GM19328 (cell line): ENCODE data around the gene EPB41L4A.

Experiments
- ATAC-seq: cut with Tn5 transposase; IDR thresholded peaks from one replicate; pipeline ENCODE4 v1.9.1; 2021; ENCODE audit warnings: mild to moderate bottlenecking, moderate library complexity; ENCODE audit not compliant: unreplicated experiment

The EPB41L4A gene

DNA sequence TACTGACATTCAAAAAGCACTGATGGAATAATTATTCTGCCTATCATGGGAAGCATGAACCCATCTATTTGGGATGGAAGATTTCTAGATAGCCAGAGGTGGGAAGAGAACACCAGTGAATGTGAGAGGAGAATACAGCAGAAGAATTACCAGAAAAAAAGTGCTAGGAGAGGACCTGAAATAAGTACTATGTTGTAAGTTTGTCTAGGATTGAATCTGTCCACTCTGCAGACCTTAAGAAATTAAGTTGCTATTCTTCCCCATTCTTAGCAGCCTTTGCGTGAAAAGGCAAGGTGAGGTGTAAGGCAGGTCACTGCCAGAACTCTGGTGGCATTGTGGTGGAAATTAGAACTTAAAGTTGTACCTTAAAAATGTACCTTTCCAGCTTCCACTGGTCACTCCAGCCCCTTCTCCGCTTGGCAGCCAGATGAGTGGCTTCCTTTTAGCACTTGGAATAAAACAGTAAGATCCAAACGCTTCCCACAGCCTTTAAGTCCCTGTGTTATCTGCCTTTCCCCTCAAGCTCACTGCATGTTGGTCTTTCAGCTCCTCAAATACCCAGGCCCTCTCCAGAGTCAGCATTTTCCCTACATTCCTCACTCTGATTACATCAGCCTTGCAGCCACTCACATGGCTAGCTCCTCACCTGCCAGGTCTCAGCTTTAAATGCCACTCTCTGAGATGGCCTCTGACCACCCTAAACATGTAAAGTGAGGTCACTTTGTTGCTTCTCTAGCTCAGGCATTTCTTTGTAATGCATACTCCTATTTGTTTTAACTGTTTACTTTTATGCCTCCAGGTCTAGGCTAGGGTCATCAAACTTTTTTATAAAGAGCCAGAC lies 253.0 kb downstream of the EPB41L4A start:
- ATAC-seq = no peak

DNA sequence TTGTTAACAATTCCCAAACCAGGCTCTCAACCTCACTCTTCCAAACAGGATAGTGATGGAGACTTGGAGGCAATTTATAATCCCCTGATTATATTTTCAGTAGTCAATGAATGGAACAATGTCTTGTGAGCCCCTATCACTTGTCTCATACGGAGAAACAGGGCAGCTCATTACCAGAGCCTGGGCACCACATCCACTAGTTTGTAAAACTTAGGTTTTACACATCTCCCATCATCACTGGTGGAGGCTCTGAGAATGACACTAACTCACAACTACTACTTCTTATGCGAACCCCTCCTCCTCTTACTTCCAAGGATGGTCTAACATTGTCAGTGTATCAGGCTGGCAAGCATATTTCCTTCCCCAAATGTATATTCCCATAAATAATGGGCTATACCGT lies 253.7 kb downstream of the EPB41L4A start:
- ATAC-seq = no peak

DNA sequence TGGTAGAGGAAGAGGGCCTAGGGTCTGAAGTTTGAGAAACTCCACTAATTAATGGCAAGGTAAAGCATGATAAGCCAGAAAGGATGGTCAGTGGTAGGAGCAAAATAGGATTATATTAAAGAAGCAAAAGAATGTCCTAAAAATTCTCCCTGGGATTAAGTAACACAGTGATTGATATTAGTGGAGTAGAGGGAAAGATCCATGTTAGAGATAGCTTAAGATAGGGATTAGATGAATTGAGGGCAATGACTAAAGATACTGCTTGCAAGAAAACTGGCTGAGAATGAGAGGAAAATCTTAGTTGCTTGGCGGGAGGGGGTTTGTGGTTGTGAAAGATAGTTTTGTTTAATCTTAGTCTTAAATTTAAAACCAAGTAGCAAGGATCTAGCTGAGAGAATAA lies 255.6 kb downstream of the EPB41L4A start:
- ATAC-seq = no peak

DNA sequence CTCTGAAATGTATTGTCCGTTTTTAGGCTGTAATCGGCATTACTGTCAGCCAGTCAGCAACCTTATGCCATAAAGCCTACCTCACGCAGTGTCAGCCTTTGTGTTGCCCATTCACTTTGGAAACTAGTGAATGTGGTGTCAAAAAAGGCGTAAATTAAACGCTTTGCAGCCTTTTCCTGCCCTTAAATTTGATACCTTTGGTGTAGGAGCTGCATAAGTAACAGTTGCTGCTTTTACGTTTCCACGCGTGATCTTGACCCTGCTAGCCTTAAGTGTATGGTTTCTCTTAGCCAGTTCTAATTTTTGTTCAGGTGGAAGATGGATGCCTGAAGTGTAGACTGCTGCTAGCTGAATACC lies 257.7 kb downstream of the EPB41L4A start:
- no peak for ATAC-seq

DNA sequence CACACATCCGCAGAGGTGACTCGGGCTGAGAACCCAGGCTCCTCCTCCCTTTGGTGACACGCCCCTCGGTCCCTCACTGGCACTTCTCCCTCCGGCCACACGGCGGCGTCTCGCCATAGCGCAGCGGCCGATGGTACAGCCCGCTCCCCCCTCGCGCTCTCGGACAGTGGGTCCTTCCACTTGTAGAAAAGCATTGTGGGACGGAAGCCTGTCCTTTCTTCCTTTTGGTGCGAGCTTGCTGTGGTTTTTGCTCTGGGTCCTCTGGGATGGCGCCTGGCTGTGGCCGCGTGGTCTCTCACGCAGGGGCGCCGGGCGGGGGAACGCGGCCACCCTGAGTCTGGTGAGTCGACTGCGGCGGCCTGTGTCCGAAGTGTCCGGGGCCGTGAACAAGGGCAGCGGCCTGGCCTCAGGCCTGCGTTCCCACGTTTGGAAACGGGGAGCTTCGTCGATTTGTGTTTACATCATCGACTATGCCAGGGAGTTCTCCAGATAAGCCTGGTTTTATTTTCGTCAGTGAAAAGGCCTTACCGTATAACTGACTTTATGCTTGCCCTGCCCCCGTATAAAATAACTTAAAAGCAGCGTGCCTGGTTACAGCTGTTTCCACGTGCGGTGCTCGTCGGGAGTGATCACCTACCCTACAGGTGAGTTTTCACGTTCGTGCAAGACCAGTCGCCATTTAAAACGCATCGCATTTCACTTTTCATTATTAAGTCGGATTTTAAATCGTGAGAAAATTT lies 258.3 kb downstream of the EPB41L4A start:
- peak; percentile 97 for ATAC-seq

- ATAC-seq = no peak
These were observed 259.6 kb downstream of the EPB41L4A start for GRCh38 chr5:112159435-112159834.

DNA sequence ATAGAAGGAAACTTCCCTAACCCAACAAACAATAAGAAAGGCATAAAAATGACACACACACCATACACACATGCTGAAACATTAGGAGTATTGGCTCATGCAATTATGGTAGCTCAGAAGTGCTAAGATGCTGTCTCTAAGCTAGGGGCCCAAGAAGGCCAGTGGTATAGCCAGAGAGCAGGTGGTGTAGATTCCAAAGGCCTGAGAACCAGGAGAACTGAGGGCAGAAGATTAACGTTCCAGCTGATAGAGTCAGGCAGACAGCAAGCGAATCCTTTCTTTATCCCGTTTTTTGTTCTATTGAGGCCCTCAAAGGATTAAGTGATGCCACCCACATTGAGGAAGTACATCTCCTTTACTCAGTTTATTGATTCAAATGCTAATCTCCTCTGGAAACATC lies 262.9 kb downstream of the EPB41L4A start:
- no peak for ATAC-seq

DNA sequence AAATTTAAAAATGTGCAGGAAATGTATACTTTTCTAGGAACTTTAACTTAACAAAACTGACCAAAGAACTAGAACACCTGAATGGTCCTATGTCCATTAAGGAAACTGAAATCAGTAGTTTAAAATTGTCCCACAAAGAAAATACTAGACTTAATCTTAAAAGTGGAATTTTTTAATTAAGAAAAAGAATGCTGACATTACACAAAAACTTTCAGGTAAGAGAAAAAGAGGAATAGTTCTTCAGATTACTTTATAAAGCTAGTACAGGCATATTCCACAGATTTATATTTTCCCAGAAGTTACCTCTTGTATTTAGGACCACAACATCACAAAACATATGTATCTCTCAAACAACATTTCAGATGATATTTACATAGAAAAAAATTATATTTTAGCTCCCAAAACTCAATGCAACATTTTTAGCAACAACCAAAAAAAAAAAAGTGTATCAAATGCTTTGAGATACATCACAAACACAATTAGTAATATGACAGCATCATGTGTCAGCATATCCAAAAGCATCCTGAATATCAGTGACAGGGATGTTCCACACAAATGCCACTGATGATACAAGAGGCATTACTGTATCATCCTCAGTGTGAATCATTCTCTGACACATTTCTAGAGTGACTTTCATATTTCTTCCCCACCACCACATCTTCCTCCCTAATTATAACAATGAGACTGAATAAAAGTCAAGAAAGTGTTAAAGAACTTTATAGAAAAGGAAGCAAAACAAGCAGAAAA lies 264.0 kb downstream of the EPB41L4A start:
- no peak for ATAC-seq

GRCh38 chr5:112149727-112150126 lies 269.4 kb downstream of the EPB41L4A start:
- ATAC-seq = no peak

- peak; percentile 55 for ATAC-seq
These were observed 272.5 kb downstream of the EPB41L4A start for GRCh38 chr5:112146323-112147226.

- no peak for ATAC-seq
These were observed 275.4 kb downstream of the EPB41L4A start for GRCh38 chr5:112143690-112144089.

DNA sequence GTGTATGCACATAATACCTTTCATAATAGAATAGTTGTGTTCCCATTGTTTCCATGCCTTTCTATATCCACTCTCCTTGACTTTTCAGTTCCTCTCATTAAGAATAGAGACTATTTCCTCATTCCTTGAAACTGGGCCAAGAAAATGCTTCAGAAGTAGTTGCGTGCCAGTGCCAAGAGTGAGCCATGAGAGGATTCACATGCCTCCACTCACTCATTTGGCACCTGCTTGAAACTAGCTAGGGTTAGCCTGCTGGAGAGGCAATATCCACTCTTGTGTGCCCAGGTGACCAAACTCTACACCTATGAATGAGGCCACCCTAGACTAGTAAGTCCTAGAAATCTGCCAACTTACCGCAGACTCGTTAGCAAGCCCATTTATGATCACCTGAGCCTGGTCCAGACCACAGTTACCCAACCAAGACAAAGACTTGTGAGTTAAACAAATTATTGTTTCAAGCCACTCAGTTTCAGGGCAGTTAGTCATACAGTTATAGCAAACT lies 276.3 kb downstream of the EPB41L4A start:
- ATAC-seq = peak; percentile 37

DNA sequence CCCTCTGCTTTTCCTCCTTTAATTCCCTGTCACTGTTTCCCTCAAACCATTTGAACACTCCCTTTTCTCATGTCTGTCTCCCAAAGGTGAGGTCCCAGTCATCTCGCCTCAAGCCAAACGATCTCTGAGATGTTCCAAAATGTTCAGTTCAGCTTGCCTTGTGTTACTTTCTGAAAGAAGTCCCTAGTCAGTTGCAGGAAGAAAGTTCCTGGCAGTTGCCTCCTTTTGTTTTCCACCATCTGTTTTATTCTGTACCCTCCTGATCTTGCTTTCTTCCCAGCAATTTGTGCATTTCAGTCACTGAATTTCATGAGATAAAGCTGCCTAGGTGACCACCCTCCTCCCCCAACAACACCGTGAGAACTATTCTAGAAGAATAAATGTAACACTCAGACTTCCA lies 277.5 kb downstream of the EPB41L4A start:
- no peak for ATAC-seq

DNA sequence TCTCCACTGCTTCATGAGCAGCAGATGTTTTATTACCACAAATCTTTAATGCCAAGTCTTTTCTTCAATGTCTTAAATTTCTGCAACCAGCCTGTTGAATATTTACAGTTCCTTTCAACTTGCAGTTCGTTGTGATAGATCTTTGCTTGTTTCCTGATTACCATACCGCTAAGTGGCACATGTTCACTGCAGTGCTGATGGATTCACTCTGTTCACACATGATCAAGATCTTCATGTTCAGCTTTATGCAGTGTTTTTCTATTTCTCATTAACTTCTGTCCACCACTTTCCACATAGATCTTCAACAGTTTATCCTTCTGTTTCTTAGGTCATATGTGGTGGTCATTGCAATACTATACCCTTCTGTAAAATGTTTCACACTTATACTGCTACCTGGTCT lies 280.6 kb downstream of the EPB41L4A start:
- ATAC-seq = no peak

GRCh38 chr5:112136773-112137172 lies 282.3 kb downstream of the EPB41L4A start:
- ATAC-seq = no peak

- ATAC-seq = no peak
These were observed 291.2 kb downstream of the EPB41L4A start for GRCh38 chr5:112127861-112128260.

GRCh38 chr5:112126982-112127381 lies 292.1 kb downstream of the EPB41L4A start:
- no peak for ATAC-seq

GRCh38 chr5:112125903-112126302 lies 293.2 kb downstream of the EPB41L4A start:
- ATAC-seq = no peak

DNA sequence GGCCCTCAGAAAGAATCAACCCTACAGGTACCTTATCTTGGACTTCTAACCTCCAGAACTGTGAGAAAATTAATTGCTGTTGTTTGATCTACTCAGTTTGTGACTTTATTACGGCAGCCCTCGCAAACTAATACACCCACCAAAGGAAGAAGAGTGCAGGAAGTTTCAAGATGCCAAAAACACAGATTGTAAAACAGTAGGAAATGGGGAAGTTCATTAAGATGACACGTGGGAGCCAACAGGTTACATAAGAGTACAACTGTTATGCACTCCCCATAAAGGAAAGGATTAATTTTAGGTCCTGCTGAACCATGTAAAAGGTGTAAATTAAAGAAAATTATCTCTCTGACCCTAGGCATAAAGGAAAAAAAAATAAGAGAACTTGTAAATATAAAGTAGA lies 294.3 kb downstream of the EPB41L4A start:
- no peak for ATAC-seq

DNA sequence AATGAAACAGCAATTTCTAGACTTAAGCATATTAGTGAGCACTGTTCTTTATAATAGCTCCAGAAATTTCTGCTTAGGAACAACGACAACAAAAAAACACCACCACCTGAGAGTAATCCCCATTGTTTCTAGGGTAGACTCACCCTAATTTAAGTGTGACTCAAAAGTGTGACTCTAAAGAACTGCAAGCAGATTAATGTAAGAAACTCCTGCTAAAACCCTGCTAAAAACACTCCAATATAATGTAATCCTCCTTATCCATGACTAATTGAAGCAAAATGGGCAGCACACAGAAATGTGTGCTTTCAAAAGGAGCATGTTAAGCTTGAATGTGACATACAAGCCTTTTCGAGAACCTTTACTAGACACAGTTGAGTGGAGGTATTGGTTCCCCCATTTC lies 296.0 kb downstream of the EPB41L4A start:
- ATAC-seq = no peak
